ENCODE results near the gene NKTR. TPM values are rescaled to one million over a fixed set of nuclear protein-coding genes. Genes with fewer than 3 reads are reported as not detected.

The NKTR gene
- polyA plus RNA-seq, 1 donor (not counting 4 experiments of a cell fraction or from before 2014, with no cell fraction given), result 38.6 TPM

DNA sequence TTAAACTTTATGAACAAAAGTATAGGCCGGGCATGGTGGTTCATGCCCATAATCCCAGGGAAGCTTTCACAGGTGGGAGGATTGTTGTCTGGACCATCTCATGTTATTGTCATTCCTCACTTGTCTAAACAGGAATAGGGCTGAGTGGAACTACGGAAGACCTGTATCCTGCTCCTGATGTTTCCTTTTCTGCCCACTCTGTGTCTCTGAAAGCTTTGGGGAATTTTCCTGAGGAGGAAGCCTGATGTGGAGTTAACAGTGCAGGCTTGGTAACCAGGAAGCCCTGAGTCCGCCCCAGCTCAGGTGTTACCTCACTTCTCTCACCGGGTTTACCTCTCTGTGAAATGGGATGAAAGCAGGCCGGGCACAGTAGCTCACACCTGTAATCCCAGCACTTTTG, 11.9 kb upstream of the NKTR start:
- Histone ChIP-seq H3K9ac (ENCODE audit: control insufficient read depth, extremely low read depth, insufficient read depth, low read length) (no peak overlapping the region), H3K4me2 (ENCODE audit: control insufficient read depth, extremely low read depth, insufficient read depth, low read depth, low read length) (no peak overlapping the region), H3K4me3 (ENCODE audit: control insufficient read depth in 2 of 3, extremely low read depth in 1 of 3, insufficient read depth in 2 of 3, low read depth in 1 of 3, low read length in 3 of 3) (no peak overlapping the region), H3K79me2 (ENCODE audit: control insufficient read depth, insufficient read depth, low read length) (peaks cover 19% of the 10 kb centered on the region), H3K9me1 (ENCODE audit: control insufficient read depth, extremely low read depth, insufficient read depth, low read length) (no peaks in the 10 kb centered on the region), H3K9me3 (ENCODE audit: control insufficient read depth, low read depth, low read length) (no peaks in the 10 kb centered on the region), H3K4me1 (ENCODE audit: control insufficient read depth, extremely low read depth, insufficient read depth, low read length) (peaks cover 14% of the 10 kb centered on the region), H3K27ac (ENCODE audit: control insufficient read depth, insufficient read depth, low read length) (no peak overlapping the region), H3K27me3 (ENCODE audit: control insufficient read depth, extremely low read depth, insufficient read depth, low read length) (no peaks in the 10 kb centered on the region), H4K20me1 (ENCODE audit: control insufficient read depth, extremely low read depth, insufficient read depth, low read length) (no peaks in the 10 kb centered on the region), H3K36me3 (ENCODE audit: control insufficient read depth in 2 of 2, extremely low read depth in 1 of 2, insufficient read depth in 2 of 2, low read length in 2 of 2) (peaks cover 2 to 3% of the 10 kb centered on the region in 2 experiments), H2AFZ (ENCODE audit: control insufficient read depth, low read length) (no peak overlapping the region)
- no peak for DNase-seq (ENCODE audit: low read depth, low spot score)
- no peak for TF ChIP-seq EZH2 (IDR thresholded peaks at IDR 0.05; ENCODE audit: low read length)
- TF ChIP-seq, protein P1, sequence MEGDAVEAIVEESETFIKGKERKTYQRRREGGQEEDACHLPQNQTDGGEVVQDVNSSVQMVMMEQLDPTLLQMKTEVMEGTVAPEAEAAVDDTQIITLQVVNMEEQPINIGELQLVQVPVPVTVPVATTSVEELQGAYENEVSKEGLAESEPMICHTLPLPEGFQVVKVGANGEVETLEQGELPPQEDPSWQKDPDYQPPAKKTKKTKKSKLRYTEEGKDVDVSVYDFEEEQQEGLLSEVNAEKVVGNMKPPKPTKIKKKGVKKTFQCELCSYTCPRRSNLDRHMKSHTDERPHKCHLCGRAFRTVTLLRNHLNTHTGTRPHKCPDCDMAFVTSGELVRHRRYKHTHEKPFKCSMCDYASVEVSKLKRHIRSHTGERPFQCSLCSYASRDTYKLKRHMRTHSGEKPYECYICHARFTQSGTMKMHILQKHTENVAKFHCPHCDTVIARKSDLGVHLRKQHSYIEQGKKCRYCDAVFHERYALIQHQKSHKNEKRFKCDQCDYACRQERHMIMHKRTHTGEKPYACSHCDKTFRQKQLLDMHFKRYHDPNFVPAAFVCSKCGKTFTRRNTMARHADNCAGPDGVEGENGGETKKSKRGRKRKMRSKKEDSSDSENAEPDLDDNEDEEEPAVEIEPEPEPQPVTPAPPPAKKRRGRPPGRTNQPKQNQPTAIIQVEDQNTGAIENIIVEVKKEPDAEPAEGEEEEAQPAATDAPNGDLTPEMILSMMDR (optimal IDR thresholded peaks at IDR 0.05 in 1 of 3, IDR thresholded peaks at IDR 0.05 in 1 of 3, conservative IDR thresholded peaks at IDR 0.05 in 1 of 3; ENCODE audit: extremely low read depth in 1 of 3, insufficient read depth in 2 of 3, low read length in 3 of 3), result no peak
- dilution Hi-C loops (cut with MboI; ENCODE audit: extremely low pct_ligation_motif_present, low sequenced_read_pairs), result no loop called here
- FAIRE-seq, result no peak

DNA sequence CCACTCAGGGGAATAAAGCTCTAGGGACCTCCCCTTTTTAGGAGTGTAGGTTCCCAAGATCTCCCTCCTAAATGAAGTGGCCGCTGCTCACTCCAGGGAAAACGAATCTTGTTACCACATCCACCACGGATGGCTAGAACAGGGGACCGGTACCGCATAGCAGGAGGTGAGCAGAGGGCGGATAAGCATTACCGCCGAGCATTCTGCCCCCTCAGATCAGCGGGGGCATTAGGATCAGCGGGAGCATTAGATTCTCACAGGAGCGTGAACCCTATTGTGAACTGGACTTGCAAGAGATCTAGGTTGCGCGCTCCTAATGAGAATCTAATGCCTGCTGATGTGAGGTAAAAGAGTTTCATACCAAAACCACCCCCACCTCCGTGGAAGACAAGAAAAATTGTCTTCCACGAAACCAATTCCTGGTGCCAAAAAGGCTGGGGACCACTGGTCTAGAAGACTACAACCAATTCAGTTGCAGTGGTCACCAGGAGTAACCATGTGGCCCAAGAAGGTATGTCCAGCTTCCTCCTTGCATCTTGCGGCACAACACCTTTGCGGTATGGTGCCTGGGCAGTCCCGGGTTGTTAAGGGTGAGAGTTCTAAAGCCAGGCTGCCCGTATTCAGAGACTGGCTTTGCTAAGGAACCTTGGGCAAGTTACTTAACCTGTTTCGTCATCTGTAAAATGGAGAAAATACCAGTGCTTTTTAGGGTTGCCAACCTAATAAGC, 10.9 kb upstream of the NKTR start:
- dilution Hi-C loops (cut with MboI; ENCODE audit: extremely low pct_ligation_motif_present, low sequenced_read_pairs), result no loop called here
- Histone ChIP-seq H3K27me3 (ENCODE audit: control insufficient read depth, extremely low read depth, insufficient read depth, low read length) (no peaks in the 10 kb centered on the region), H3K4me1 (ENCODE audit: control insufficient read depth, extremely low read depth, insufficient read depth, low read length) (peaks cover 14% of the 10 kb centered on the region), H3K9me3 (ENCODE audit: control insufficient read depth, low read depth, low read length) (no peaks in the 10 kb centered on the region), H4K20me1 (ENCODE audit: control insufficient read depth, extremely low read depth, insufficient read depth, low read length) (no peaks in the 10 kb centered on the region), H3K4me2 (ENCODE audit: control insufficient read depth, extremely low read depth, insufficient read depth, low read depth, low read length) (peak overlapping the region; percentile 51), H3K27ac (ENCODE audit: control insufficient read depth, insufficient read depth, low read length) (peak overlapping the region; percentile 16), H2AFZ (ENCODE audit: control insufficient read depth, low read length) (peak overlapping the region; percentile 11), H3K9ac (ENCODE audit: control insufficient read depth, extremely low read depth, insufficient read depth, low read length) (peak overlapping the region; percentile 84), H3K4me3 (ENCODE audit: control insufficient read depth in 2 of 3, extremely low read depth in 1 of 3, insufficient read depth in 2 of 3, low read depth in 1 of 3, low read length in 3 of 3) (no peak overlapping the region), H3K36me3 (ENCODE audit: control insufficient read depth in 2 of 2, extremely low read depth in 1 of 2, insufficient read depth in 2 of 2, low read length in 2 of 2) (peaks cover 2 to 3% of the 10 kb centered on the region in 2 experiments), H3K9me1 (ENCODE audit: control insufficient read depth, extremely low read depth, insufficient read depth, low read length) (no peaks in the 10 kb centered on the region), H3K79me2 (ENCODE audit: control insufficient read depth, insufficient read depth, low read length) (peaks cover 22% of the 10 kb centered on the region)
- no peak for TF ChIP-seq EZH2 (IDR thresholded peaks at IDR 0.05; ENCODE audit: low read length)
- TF ChIP-seq, protein P1 (optimal IDR thresholded peaks at IDR 0.05 in 1 of 3, IDR thresholded peaks at IDR 0.05 in 1 of 3, conservative IDR thresholded peaks at IDR 0.05 in 1 of 3; ENCODE audit: extremely low read depth in 1 of 3, insufficient read depth in 2 of 3, low read length in 3 of 3), result no peak
- FAIRE-seq (no peak), DNase-seq (ENCODE audit: low read depth, low spot score) (no peak)

Measured in keratinocyte (primary cell).